NK-92 (cell line): ENCODE data around the gene GALNT2.

ENCODE experiments used
- DNase-seq: peaks from one replicate; lab custom pipeline; 2025; ENCODE audit not compliant: unreplicated experiment; lab: John Stamatoyannopoulos, UW

Gene GALNT2

GRCh38 chr1:230176326-230176725 lies 109.3 kb downstream of the GALNT2 start:
- DNase-seq, result no peak

- DNase-seq, result no peak
Measured at GRCh38 chr1:230176871-230177411, 109.9 kb downstream of the GALNT2 start.

GRCh38 chr1:230179249-230179648 lies 112.2 kb downstream of the GALNT2 start:
- no peak for DNase-seq

- DNase-seq, result no peak
Measured at GRCh38 chr1:230185076-230186001, 118.3 kb downstream of the GALNT2 start.

- DNase-seq, result no peak
Measured at GRCh38 chr1:230186003-230186863, 119.2 kb downstream of the GALNT2 start.

GRCh38 chr1:230186874-230187273 lies 119.8 kb downstream of the GALNT2 start:
- no peak for DNase-seq

- DNase-seq, result no peak
Measured at GRCh38 chr1:230187290-230187689, 120.3 kb downstream of the GALNT2 start.

- DNase-seq, result no peak
Measured at GRCh38 chr1:230188826-230189225, 121.8 kb downstream of the GALNT2 start.

GRCh38 chr1:230189341-230189740 lies 122.3 kb downstream of the GALNT2 start:
- no peak for DNase-seq

- DNase-seq, result no peak
Measured at GRCh38 chr1:230189824-230190223, 122.8 kb downstream of the GALNT2 start.

GRCh38 chr1:230191079-230191804 lies 124.2 kb downstream of the GALNT2 start:
- no peak for DNase-seq

GRCh38 chr1:230191855-230192254 lies 124.8 kb downstream of the GALNT2 start:
- no peak for DNase-seq

- no peak for DNase-seq
Measured at GRCh38 chr1:230194525-230194924, 127.5 kb downstream of the GALNT2 start.

GRCh38 chr1:230195199-230195598 lies 128.2 kb downstream of the GALNT2 start:
- DNase-seq, result no peak

- no peak for DNase-seq
Measured at GRCh38 chr1:230196077-230196476, 129.0 kb downstream of the GALNT2 start.

GRCh38 chr1:230197644-230198567 lies 130.9 kb downstream of the GALNT2 start:
- no peak for DNase-seq

GRCh38 chr1:230199034-230199433 lies 132.0 kb downstream of the GALNT2 start:
- DNase-seq, result no peak

GRCh38 chr1:230199554-230199953 lies 132.5 kb downstream of the GALNT2 start:
- no peak for DNase-seq

- DNase-seq, result no peak
Measured at GRCh38 chr1:230200276-230200675, 133.2 kb downstream of the GALNT2 start.

GRCh38 chr1:230201445-230201844 lies 134.4 kb downstream of the GALNT2 start:
- no peak for DNase-seq
